Common myeloid progenitor, CD34-positive (primary cell): ENCODE results near the gene SLC35E2B.
A peak's percentile ranks its signal among the peaks of the same experiment; 100 is the strongest.

Experiments used
- CTCF ChIA-PET: fragments of 350-600 bp; sonication (Branson Sonifier 250); formaldehyde crosslinking; loops from one replicate; lab custom pipeline; 2021; ENCODE audit warnings: antibody characterized with exemption; lab: Charles Lee
- POLR2A ChIA-PET: fragments of 350-600 bp; sonication (Branson Sonifier 250); formaldehyde crosslinking; loops from one replicate; lab custom pipeline; 2021; ENCODE audit warnings: antibody characterized with exemption; lab: Charles Lee
- DNase-seq, 3 donors: peaks; one replicate each; pipeline versions ENCODE4 v3.0.0 to v3.0.0-alpha.2; 2013
- H3K27ac ChIP-seq, 2 experiments: 1 replicate in 1 of 2; 2 replicates in 1 of 2; pipeline ENCODE4 v1.7.0; 2013; ENCODE audit warnings: inconsistent platforms in 2 of 2, low read length in 2 of 2, mild to moderate bottlenecking in 2 of 2, low read depth in 1 of 2, moderate library complexity in 1 of 2; ENCODE audit not compliant: severe bottlenecking in 2 of 2, insufficient read depth in 1 of 2, poor library complexity in 1 of 2
- H3K27me3 ChIP-seq, 5 experiments: replicated peaks in 2 of 5; 1 replicate in 3 of 5; 2 replicates in 2 of 5; pipeline versions ENCODE4 v1.6.1 to v1.7.0; 2013; ENCODE audit warnings: low read length in 4 of 5, mild to moderate bottlenecking in 2 of 5, moderate library complexity in 2 of 5, inconsistent platforms in 1 of 5; ENCODE audit not compliant: insufficient read depth in 5 of 5, control insufficient read depth in 4 of 5
- H3K36me3 ChIP-seq, 4 experiments: 1 replicate in 2 of 4; 2 replicates in 2 of 4; pipeline versions ENCODE4 v1.6.1 to v1.7.0; 2013; ENCODE audit warnings: low read length in 3 of 4, control low read depth in 1 of 4, mild to moderate bottlenecking in 1 of 4; ENCODE audit not compliant: control insufficient read depth in 4 of 4, insufficient read depth in 4 of 4
- H3K4me1 ChIP-seq, 4 experiments: 1 replicate in 3 of 4; 2 replicates in 1 of 4; pipeline versions ENCODE4 v1.6.1 to v1.7.1; 2013; ENCODE audit warnings: low read length in 3 of 4, mild to moderate bottlenecking in 3 of 4, control low read depth in 1 of 4, inconsistent platforms in 1 of 4, moderate library complexity in 1 of 4; ENCODE audit not compliant: control insufficient read depth in 4 of 4, insufficient read depth in 4 of 4; ENCODE audit errors: control extremely low read depth in 1 of 4
- H3K4me3 ChIP-seq, 7 experiments: 1 replicate in 4 of 7; 2 replicates in 3 of 7; pipeline versions ENCODE4 v1.5.1 to v1.7.0; 2013; ENCODE audit warnings: mild to moderate bottlenecking in 7 of 7, low read length in 6 of 7, moderate library complexity in 6 of 7, inconsistent platforms in 2 of 7, low read depth in 2 of 7, control low read depth in 1 of 7; ENCODE audit not compliant: insufficient read depth in 4 of 7, control insufficient read depth in 1 of 7; ENCODE audit errors: extremely low read depth in 1 of 7
- H3K9me3 ChIP-seq, 5 experiments: 1 replicate in 4 of 5; 2 replicates in 1 of 5; pipeline versions ENCODE4 v1.6.1 to v1.7.1; 2013; ENCODE audit warnings: low read length in 4 of 5, mild to moderate bottlenecking in 2 of 5, inconsistent platforms in 1 of 5, low read depth in 1 of 5, moderate library complexity in 1 of 5; ENCODE audit not compliant: control insufficient read depth in 4 of 5, insufficient read depth in 2 of 5; ENCODE audit errors: control extremely low read depth in 1 of 5
- WGBS: methylation state at CpG from one replicate; pipeline ENCODE4 v1.1.5; 2013; ENCODE audit not compliant: insufficient coverage; 5-methylcytosine and 5-hydroxymethylcytosine counted together

The SLC35E2B gene

GRCh38 chr1:1617516-1617915 is 75.1 kb downstream of the SLC35E2B start:
- Histone ChIP-seq H3K4me3 (no peak overlapping the region), H3K4me1 (peaks cover 5 to 27% (median 25%) of the 10 kb centered on the region in 4 experiments), H3K36me3 (peaks cover 0 to 11% (median 8%) of the 10 kb centered on the region in 4 experiments), H3K9me3 (no peaks in the 10 kb centered on the region), H3K27me3 (no peaks in the 10 kb centered on the region), H3K27ac (no peak overlapping the region)
- ChIA-PET CTCF (interaction anchor here (1.0 to 1.7 kb wide), 3 partner anchors 8 to 40 kb away, joined by 3 to 4 read pairs (median 4); no protein-coding TSS in a partner anchor), POLR2A (no interaction called here)
- 99% methylated on average over 11 of the region's 11 CpGs for WGBS
- DNase-seq = no peak

GRCh38 chr1:1616838-1617237 is 75.8 kb downstream of the SLC35E2B start:
- ChIA-PET POLR2A (interaction anchor here (3.1 kb wide), 1 partner anchor 13 kb away, joined by 20 read pairs; no protein-coding TSS in a partner anchor), CTCF (interaction anchor here (1.0 to 1.5 kb wide), 2 partner anchors 9 to 39 kb away, joined by 3 to 4 read pairs; no protein-coding TSS in a partner anchor)
- 95% methylated on average over 16 of the region's 19 CpGs for WGBS
- H3K36me3 ChIP-seq = peaks cover 0 to 11% (median 8%) of the 10 kb centered on the region in 4 experiments
- H3K4me3 ChIP-seq = peak overlapping the region in 6 of 7 experiments; percentile 82 to 98 (median 91)
- H3K4me1 ChIP-seq = peaks cover 5 to 29% (median 25%) of the 10 kb centered on the region in 4 experiments
- no peaks in the 10 kb centered on the region for H3K9me3 ChIP-seq
- DNase-seq = no peak
- H3K27me3 ChIP-seq = no peaks in the 10 kb centered on the region
- peak overlapping the region in 1 of 2 experiments; percentile 58 for H3K27ac ChIP-seq

GRCh38 chr1:1616045-1616790 is 76.4 kb downstream of the SLC35E2B start:
- ChIA-PET POLR2A (interaction anchor here (0.7 to 3.1 kb wide), 2 partner anchors 13 to 42 kb away, joined by 4 to 20 read pairs; no protein-coding TSS in a partner anchor), CTCF (interaction anchor here (1.0 kb wide), 1 partner anchor 10 kb away, joined by 3 read pairs; no protein-coding TSS in a partner anchor)
- peak overlapping the region in 1 of 2 experiments; percentile 97 for H3K27ac ChIP-seq
- no peaks in the 10 kb centered on the region for H3K9me3 ChIP-seq
- H3K36me3 ChIP-seq = peaks cover 0 to 11% (median 8%) of the 10 kb centered on the region in 4 experiments
- H3K4me1 ChIP-seq = peaks cover 5 to 34% (median 30%) of the 10 kb centered on the region in 4 experiments
- no peaks in the 10 kb centered on the region for H3K27me3 ChIP-seq
- WGBS = 6% methylated on average over 63 of the region's 80 CpGs
- peak in 1 of 3 donors; percentile 42 for DNase-seq
- peak overlapping the region; percentile 82 to 98 (median 92) for H3K4me3 ChIP-seq

GRCh38 chr1:1615256-1616044 is 77.1 kb downstream of the SLC35E2B start, which contains the start of gene MIB2:
Gene MIB2, plus strand, starts transcription at chr1:1615500. Its CDS starts 7,953 bp downstream, at chr1:1623453.
- peak within 1 kb of the TSS; percentile 86 to 97 for H3K27ac ChIP-seq
- H3K36me3 ChIP-seq = peaks cover 0 to 11% (median 8%) of the 10 kb centered on the region in 4 experiments
- peak; percentile 94 to 98 (median 97) for DNase-seq
- ChIA-PET CTCF (no interaction called here), POLR2A (interaction anchor here (0.5 to 3.1 kb wide), 4 partner anchors 12 to 192 kb away, joined by 3 to 20 read pairs (median 6); no protein-coding TSS in a partner anchor)
- H3K4me3 ChIP-seq = peak within 1 kb of the TSS; percentile 82 to 98 (median 92)
- peaks cover 5 to 42% (median 31%) of the 10 kb centered on the region in 4 experiments for H3K4me1 ChIP-seq
- H3K27me3 ChIP-seq = no peaks in the 10 kb centered on the region
- under 1% methylated on average over 79 of the region's 107 CpGs for WGBS
- H3K9me3 ChIP-seq = no peaks in the 10 kb centered on the region

- peak overlapping the region; percentile 82 to 98 (median 92) for H3K4me3 ChIP-seq
- POLR2A ChIA-PET = interaction anchor here (0.5 to 3.1 kb wide), 3 partner anchors 12 to 191 kb away, joined by 3 to 20 read pairs (median 7); no protein-coding TSS in a partner anchor
- H3K27me3 ChIP-seq = no peaks in the 10 kb centered on the region
- peak overlapping the region; percentile 15 to 97 for H3K27ac ChIP-seq
- H3K4me1 ChIP-seq = peaks cover 5 to 44% (median 31%) of the 10 kb centered on the region in 4 experiments
- no peaks in the 10 kb centered on the region for H3K9me3 ChIP-seq
- H3K36me3 ChIP-seq = peaks cover 0 to 11% (median 8%) of the 10 kb centered on the region in 4 experiments
- DNase-seq = no peak
- 0% methylated on average over 21 of the region's 23 CpGs for WGBS
- CTCF ChIA-PET = interaction anchor here (1.4 to 1.8 kb wide), 2 partner anchors 18 to 41 kb away, joined by 4 to 5 read pairs; no protein-coding TSS in a partner anchor
These were observed 77.7 kb downstream of the SLC35E2B start for GRCh38 chr1:1614954-1615255.

- peaks cover 5 to 44% (median 31%) of the 10 kb centered on the region in 4 experiments for H3K4me1 ChIP-seq
- 15% methylated on average over 25 of the region's 30 CpGs for WGBS
- H3K4me3 ChIP-seq = peak overlapping the region; percentile 82 to 98 (median 92)
- H3K36me3 ChIP-seq = peaks cover 0 to 11% (median 8%) of the 10 kb centered on the region in 4 experiments
- peak; percentile 41 to 88 (median 78) for DNase-seq
- peak overlapping the region; percentile 15 to 97 for H3K27ac ChIP-seq
- CTCF ChIA-PET = interaction anchor here (0.5 to 1.8 kb wide), 6 partner anchors 12 to 40 kb away, joined by 3 to 5 read pairs (median 4); no protein-coding TSS in a partner anchor
- POLR2A ChIA-PET = interaction anchor here (0.5 to 3.1 kb wide), 3 partner anchors 11 to 191 kb away, joined by 3 to 20 read pairs (median 7); no protein-coding TSS in a partner anchor
- no peaks in the 10 kb centered on the region for H3K27me3 ChIP-seq
- H3K9me3 ChIP-seq = no peaks in the 10 kb centered on the region
These were observed 78.2 kb downstream of the SLC35E2B start for GRCh38 chr1:1614204-1614953.
